Choroid plexus epithelial cell (primary cell): ENCODE data around the gene FKBP10.
"Not testable (repeated sequence)": the region's sequence is repeated elsewhere in the genome, so short reads cannot be mapped to it uniquely, and the experiment has no call there.

Experiments used
- DNase-seq: peaks from one replicate; pipeline ENCODE4 v3.0.0-alpha.2; 2010; ENCODE audit warnings: low read depth
- H3K4me3 ChIP-seq: 2 replicates; pipeline ENCODE4 v1.5.1; 2011; ENCODE audit warnings: low read depth, mild to moderate bottlenecking, control low read depth, low read length, moderate library complexity
- CTCF ChIP-seq: conservative IDR thresholded peaks from 2 replicates; pipeline ENCODE4 v1.5.1; 2011; ENCODE audit warnings: low read depth, mild to moderate bottlenecking, control low read depth, inconsistent platforms, low read length, moderate library complexity

Gene FKBP10

DNA sequence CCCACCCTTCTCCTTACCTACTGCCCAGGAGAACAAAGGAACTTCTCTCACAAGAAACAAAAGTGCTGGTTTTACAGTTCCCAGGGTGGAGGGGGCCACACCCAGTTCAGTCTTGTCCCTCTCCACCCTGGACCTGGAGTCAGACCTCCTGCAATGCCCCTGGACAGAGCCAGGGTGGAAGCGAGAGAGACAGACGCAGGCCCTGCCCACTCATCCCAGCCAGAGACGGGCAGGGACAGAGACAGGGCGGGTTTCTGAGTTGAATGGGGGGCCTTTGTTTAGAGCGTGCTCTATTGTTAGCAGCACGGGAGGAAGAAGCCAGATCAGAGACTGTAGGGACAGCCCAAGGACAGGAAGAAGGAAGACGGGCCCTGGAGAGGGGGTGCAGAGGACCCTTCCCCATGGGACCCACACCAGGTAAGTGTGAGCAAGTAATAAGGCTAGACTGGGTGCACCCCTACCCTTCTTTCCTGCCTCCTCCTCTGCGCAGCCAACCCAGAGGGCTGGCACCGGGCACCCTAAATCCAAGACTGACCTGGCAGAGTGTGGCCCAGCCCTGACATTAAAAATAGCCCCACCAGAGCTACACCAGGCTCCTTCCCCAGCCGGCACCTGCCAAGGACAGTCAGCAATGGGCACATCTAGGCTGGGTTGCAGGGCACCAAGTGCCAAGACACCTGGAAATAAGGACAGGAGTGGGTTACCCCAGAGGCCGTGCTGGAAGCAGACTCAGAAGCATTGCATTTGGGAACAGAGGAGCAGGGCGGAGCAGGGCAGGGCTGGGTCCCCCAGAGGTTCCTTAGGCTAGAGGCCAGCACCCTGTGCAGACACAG is 37.2 kb upstream of the FKBP10 start:
- no peak overlapping the region for H3K4me3 ChIP-seq
- no peak for TF ChIP-seq CTCF
- DNase-seq = no peak

DNA sequence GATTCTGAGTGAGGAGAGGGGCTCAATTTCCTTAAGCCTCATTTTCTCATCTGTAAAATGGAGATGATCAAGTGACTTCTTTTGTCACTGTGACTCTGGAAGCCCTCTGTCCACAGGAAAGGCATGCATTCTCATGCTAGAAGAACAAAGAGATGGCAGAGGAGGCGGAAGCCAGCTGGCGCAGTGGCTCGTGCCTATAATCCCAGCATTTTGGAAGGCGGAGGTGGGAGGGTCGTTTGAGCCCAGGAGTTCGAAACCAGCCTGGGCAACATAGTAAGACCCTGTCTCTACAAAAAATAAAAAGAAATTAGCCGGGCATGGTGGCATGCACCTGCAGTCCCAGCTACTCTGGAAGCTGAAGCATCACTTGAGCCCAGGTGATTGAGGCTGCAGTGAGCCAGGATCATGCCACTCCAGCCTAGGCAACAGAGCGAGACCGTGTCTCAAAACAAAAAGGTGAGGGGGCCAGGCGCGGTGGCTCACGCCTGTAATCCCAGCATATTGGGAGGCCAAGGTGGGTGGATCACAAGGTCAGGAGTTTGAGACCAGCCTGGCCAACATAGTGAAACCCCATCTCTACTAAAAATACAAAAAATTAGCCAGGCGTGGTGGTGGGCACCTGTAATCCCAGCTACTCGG is 36.4 kb upstream of the FKBP10 start:
- not testable (repeated sequence) for DNase-seq, H3K4me3 ChIP-seq

GRCh38 chr17:41777157-41777573 is 35.6 kb upstream of the FKBP10 start:
- H3K4me3 ChIP-seq = no peak overlapping the region
- TF ChIP-seq CTCF = peak; percentile 53
- peak; percentile 72 for DNase-seq

DNA sequence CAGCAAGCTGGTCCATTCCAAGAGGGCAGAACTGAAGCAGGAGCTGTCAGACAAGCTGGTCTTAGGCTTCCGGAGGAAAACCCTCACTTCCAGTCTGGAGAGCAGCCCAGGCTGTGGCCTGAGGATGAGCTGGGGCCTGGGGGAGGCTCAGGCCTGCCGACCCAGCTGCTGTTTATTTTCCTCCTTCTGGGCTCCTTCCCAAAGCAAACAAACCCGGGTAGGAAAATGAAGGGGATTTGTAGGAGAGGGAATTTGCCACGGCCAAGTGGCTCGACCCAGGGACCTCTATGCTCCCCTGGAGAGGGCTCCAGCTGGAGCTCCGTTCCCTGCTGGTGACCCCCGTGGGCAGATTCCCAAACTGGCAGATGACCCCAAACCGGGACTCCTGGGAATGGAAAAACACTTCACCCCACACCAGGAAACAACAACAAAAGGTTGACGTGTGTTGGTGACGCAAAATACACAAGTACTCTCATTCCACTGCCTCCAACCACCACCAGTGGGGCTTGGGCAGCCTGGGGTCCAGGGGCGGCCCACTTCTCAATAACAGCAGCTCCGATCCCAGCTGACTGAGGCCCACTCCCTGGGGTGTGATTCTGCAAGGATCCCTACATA is 35.1 kb upstream of the FKBP10 start:
- peak; percentile 8 for TF ChIP-seq CTCF
- peak; percentile 92 for DNase-seq
- H3K4me3 ChIP-seq = no peak overlapping the region

GRCh38 chr17:41779954-41780353 is 32.9 kb upstream of the FKBP10 start:
- DNase-seq = no peak
- TF ChIP-seq CTCF = no peak
- no peak overlapping the region for H3K4me3 ChIP-seq

GRCh38 chr17:41781404-41782110 is 31.2 kb upstream of the FKBP10 start:
- no peak for TF ChIP-seq CTCF
- DNase-seq = peak; percentile 59
- no peak overlapping the region for H3K4me3 ChIP-seq

GRCh38 chr17:41782142-41782541 is 30.7 kb upstream of the FKBP10 start:
- no peak for TF ChIP-seq CTCF
- no peak for DNase-seq

More at GRCh38 chr17:41782142-41782541, 30.7 kb upstream of the FKBP10 start:
- no peak overlapping the region for H3K4me3 ChIP-seq
